HG03280 (cell line): ENCODE measurements around the gene KRTAP5-9.
"Not testable (repeated sequence)": the region's sequence is repeated elsewhere in the genome, so short reads cannot be mapped to it uniquely, and the experiment has no call there.

Source experiments
- ATAC-seq: cut with Tn5 transposase; IDR thresholded peaks from one replicate; pipeline ENCODE4 v1.9.1; 2021; ENCODE audit warnings: mild to moderate bottlenecking, moderate library complexity; ENCODE audit not compliant: unreplicated experiment

KRTAP5-9 gene

GRCh38 chr11:71557257-71557656 lies 9.0 kb downstream of the KRTAP5-9 start:
- ATAC-seq, result no peak

- ATAC-seq, result no peak
Measured at GRCh38 chr11:71558996-71559395, 10.8 kb downstream of the KRTAP5-9 start.

DNA sequence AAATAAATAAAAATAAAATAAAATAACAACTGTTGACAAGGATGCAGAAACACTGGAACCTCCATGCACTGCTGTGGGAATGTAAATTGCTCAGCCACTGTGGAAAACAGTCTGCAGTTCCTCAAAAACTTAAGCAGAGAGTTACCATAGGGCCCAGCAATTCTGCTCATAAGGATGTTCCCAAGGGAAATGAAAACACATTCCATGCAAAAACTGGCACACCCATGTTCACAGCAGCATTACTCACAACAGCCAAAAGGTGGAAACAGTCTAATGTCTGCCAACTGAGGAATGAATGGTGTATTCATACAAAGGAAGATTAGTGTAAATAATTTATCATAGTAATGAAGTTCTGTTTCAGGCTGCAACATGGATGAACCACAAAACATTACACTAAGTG lies 13.9 kb downstream of the KRTAP5-9 start:
- no peak for ATAC-seq

DNA sequence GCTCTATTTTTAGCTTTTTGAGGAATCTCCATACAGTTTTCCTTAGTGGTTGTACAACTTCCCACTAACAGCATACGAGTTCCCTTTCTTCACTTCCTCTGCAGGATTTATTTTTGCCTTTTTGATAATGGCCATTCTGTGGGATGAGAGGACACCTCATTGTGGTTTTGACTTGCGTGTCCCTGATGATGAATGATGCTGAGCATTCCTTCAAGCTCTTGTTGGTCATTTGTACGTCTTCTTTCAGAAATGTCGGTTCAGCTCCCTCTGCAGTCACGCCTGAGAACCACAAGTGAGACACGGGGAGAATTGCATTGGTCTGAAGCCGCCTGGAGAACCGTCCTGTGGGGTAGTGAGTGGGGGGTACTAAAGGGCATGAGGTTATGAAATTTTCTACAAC lies 15.2 kb downstream of the KRTAP5-9 start:
- ATAC-seq, result no peak

DNA sequence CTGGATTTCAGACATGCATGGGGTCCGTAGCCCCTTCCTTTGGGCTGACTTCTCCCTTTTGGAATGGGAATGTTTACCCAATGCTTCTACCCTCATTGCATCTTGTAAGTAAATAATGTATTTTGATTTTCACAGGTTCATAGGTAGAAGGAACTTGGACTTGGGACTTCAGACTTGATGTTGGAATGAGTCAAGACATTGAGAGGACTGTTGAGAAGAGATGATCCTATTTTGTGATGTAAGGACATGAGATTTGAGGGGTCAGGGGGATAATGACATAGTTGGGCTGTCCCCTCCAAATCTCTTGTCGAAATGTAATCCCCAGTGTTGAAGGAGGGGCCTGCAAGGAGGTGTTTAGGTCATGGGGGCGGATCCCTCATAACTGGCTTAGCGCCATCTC lies 16.2 kb downstream of the KRTAP5-9 start:
- no peak for ATAC-seq

DNA sequence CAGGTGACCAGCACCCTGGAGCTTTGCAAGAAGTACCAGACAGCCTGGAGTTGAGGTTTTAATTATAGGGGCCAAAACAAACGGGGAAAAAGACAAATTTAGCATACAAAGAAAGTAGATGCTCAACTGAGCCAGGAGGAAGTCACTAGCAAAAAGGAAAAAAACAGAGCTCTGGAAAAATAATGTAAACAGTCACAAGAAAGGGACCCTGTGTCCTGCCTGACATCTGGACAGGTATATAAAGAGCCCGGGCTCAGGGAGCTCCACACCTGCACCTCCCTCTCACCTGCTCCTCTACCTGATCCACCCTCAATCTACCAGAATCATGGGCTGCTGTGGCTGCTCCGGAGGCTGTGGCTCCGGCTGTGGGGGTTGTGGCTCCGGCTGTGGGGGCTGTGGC lies 17.0 kb downstream of the KRTAP5-9 start, which contains the start of gene KRTAP5-10:
Gene KRTAP5-10, plus strand, starts transcription at position 301 of the 400 bp plus-strand sequence. Its CDS starts 25 bp downstream, at position 326.
- no peak for ATAC-seq

GRCh38 chr11:71566081-71566620 lies 17.9 kb downstream of the KRTAP5-9 start:
- ATAC-seq, result no peak

DNA sequence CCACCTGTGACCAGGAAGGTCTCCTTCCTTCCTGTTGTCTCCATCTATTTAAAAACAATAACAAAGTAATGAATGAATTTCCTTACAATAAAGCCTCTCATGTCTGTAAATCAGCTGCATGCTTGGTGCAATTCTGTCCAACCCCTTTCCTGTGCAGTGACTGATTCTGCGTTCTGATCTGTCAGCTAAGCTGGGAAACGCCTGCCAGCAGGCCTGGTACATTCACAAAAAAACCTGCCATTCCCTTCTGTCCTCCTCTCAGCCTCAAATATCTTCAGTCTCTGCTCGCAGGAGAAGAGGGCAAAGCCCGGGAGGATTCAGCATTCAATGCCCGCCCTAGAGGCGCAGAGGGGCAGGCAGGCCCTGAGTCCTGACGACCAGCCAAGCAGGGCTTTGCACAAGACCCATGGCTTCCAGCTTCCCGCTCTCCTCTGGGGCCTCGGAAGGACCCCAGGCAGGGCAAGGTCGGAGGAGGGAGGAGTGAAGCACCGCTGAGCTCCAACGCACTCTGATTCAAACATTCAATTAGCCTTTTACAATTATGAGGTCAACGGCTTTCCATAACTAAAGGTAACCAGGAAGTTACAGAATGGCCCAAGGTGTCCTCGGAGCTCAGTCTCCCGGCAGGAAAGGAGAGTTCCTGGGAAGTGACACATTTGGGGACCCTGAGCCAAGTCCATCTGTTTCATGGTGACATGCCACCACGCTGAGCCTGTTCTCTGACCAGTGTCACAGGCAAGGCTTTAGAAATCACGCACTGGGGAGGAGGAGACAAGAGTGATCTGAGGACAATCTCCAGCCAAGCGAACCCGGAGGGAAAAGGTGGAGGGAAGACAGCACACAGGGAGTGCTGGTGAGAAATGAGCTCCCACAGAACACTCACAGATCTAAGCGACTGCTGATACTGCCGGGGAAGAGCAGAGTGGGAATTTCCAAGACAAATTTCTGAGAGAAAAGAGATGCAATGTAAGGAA lies 18.7 kb downstream of the KRTAP5-9 start:
- not testable (repeated sequence) for ATAC-seq

DNA sequence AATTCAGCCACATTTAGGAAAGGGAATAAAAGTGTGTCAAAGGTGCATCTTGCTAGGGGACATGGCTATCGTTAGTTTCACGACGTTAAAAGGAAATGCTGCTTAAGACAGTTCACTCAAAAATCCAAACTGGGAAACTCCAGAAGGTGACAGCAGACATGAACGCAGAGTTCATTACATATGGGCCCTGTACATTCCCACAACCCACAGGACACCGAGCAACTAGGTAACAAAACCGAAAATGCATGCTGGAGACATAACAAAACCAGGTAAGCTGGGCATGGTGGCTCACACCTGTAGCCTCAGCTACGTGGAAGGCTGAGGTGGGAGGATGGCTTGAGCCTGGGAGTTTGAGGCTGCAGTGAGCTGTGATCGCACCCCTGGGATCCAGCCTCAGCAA lies 19.4 kb downstream of the KRTAP5-9 start:
- not testable (repeated sequence) for ATAC-seq

- no peak for ATAC-seq
Measured at GRCh38 chr11:71568704-71569349, 20.6 kb downstream of the KRTAP5-9 start.

- ATAC-seq, result not testable (repeated sequence)
Measured at GRCh38 chr11:71571101-71571850, 23.1 kb downstream of the KRTAP5-9 start.

DNA sequence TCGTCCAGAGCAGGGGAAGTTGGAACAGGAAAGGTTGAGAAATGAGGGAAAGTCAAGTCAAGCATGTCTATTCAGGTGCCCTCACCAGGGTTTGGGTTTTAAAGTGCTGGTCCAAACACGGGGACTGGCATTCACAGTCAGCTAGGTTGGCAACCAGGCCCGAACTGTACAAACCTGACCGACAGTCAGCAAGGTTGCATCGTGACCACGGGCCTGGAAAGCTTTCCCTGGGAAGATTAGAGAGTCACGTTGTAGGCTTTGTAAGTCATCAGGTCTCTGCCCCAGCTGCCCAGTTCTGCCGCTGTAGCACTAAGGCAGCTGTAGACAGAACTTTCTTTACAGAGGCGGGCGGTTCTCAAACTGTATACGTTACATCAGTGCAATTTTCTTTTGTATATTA lies 24.6 kb downstream of the KRTAP5-9 start:
- no peak for ATAC-seq

GRCh38 chr11:71574418-71574817 lies 26.2 kb downstream of the KRTAP5-9 start:
- no peak for ATAC-seq

GRCh38 chr11:71575723-71576424 lies 27.7 kb downstream of the KRTAP5-9 start:
- no peak for ATAC-seq

- ATAC-seq, result not testable (repeated sequence)
Measured at GRCh38 chr11:71576688-71577465, 28.7 kb downstream of the KRTAP5-9 start.

DNA sequence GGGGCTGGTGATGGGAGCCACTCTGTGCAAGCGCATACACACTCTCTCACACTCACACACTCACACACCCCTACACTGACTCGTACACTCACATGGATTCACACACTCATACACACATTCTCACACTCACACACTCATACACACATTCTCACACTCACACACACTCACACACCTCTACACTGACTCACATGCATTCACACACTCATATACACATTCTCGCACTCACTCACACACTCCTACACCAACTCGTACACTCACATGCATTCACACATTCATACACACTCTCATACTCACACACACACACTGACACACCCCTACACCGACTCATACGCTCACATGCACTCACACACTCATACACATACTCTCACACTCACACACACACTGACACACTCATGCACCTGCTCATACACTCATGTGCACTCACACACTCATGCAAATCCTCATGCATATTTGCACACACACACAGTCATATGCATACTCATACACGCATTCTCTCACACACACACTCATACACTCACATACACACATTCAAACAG lies 29.3 kb downstream of the KRTAP5-9 start:
- ATAC-seq, result no peak

- ATAC-seq, result not testable (repeated sequence)
Measured at GRCh38 chr11:71579513-71579912, 31.3 kb downstream of the KRTAP5-9 start.

DNA sequence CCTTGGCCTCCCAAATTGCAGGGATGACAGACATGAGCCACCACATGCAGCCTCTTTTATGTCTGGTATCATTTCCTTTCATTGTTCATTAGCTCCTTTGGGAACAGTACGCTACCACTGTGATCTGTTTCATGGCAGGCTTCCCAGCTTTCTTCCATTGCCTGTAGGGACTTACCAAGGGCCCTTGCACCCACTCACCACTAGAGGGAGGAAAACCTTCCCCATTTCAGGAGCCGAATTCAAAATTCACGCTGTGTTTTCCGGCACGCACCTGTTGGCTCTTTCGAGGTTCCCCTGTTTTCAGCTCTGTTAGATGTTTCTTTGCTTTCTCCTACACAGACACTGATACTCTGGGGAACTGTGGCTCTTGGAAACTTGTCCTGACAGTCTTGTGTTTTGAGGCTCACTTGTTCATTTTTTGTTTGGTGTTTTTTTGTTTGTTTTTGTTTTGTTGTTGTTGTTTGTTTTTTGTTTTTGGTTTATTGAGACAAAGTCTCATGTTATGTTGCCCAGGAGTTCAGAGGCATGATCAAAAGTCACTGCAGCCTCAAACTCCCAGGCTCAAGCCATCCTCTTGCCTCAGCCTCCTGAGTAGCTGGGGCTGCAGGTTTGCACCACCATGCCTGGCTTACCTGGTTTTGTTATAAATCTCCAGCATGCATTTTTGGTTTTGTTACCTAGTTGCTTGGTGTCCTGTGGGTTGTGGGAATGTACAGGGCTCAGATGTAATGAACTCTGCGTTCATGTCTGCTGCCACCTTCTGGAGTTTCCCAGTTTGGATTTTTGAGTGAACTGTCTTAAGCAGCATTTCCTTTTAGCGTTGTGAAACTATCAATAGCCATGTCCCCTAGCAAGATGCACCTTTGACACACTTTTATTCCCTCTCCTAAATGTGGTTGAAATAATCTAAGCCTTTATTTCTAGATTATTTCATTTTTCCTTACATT lies 32.1 kb downstream of the KRTAP5-9 start:
- ATAC-seq, result no peak
